Neural progenitor cell (in vitro differentiated cells): ENCODE measurements around the gene WWOX.

Experiments used
- EZH2 ChIP-seq: fragments of 200-600 bp; sonication (generic); IDR thresholded peaks from 2 replicates; pipeline ENCODE4 v1.6.1; 2017; ENCODE audit warnings: antibody characterized with exemption, mild to moderate bottlenecking, moderate library complexity
- TF ChIP-seq, protein P1 (sequence below): fragments of 200-600 bp; sonication (generic); IDR thresholded peaks from 2 replicates; pipeline ENCODE4 v1.5.1; 2017; ENCODE audit warnings: antibody characterized with exemption, mild to moderate bottlenecking

DNA sequence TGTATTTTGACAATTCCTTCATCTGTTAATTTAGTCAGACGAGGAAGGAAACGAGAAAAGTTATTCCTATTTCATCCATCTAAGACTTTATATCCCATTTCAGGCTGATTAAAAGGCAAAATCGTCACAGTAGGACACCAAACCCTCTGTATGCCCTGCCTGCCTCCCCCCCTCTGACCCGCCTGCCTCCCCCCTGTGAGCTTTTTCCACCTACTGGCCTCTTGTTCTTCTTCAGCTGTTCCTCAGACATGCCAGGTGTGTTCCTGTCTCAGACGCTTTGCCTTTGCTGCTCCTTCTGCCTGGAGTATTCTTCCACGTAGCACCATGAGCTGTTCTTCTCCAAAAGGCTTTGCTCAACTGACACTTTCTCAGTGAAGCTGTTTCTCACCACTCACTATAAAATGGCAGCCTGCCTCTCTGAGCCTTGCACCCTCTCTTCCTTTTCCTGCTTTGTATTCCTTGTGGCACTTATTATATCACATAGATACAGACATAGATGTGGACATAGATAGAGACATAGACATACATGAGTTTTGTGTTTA, 777.7 kb downstream of the WWOX start:
- TF ChIP-seq, protein P1, sequence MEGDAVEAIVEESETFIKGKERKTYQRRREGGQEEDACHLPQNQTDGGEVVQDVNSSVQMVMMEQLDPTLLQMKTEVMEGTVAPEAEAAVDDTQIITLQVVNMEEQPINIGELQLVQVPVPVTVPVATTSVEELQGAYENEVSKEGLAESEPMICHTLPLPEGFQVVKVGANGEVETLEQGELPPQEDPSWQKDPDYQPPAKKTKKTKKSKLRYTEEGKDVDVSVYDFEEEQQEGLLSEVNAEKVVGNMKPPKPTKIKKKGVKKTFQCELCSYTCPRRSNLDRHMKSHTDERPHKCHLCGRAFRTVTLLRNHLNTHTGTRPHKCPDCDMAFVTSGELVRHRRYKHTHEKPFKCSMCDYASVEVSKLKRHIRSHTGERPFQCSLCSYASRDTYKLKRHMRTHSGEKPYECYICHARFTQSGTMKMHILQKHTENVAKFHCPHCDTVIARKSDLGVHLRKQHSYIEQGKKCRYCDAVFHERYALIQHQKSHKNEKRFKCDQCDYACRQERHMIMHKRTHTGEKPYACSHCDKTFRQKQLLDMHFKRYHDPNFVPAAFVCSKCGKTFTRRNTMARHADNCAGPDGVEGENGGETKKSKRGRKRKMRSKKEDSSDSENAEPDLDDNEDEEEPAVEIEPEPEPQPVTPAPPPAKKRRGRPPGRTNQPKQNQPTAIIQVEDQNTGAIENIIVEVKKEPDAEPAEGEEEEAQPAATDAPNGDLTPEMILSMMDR, result no peak
- no peak for TF ChIP-seq EZH2
